HG03575 (cell line): ENCODE results near the gene WAC.
"Not testable (repeated sequence)": the region's sequence is repeated elsewhere in the genome, so short reads cannot be mapped to it uniquely, and the experiment has no call there.

Experiments used
- ATAC-seq: cut with Tn5 transposase; IDR thresholded peaks from one replicate; pipeline ENCODE4 v1.9.1; 2021; ENCODE audit not compliant: unreplicated experiment, insufficient number of reproducible peaks, low FRiP score; ENCODE audit errors: extremely low read depth

Gene WAC

GRCh38 chr10:28521961-28522360 is 11.0 kb upstream of the WAC start:
- ATAC-seq, result not testable (repeated sequence)

- no peak for ATAC-seq
Observed at GRCh38 chr10:28523725-28524252, 9.1 kb upstream of the WAC start.

GRCh38 chr10:28530751-28531150 is 2.2 kb upstream of the WAC start:
- ATAC-seq, result no peak

- no peak for ATAC-seq
Observed at GRCh38 chr10:28533186-28533564, 257 bp downstream of the WAC start.

GRCh38 chr10:28533571-28534304 is 820 bp downstream of the WAC start:
- no peak for ATAC-seq

- ATAC-seq, result no peak
Observed at GRCh38 chr10:28535846-28536245, 2.9 kb downstream of the WAC start.

- ATAC-seq, result no peak
Observed at GRCh38 chr10:28538595-28538994, 5.7 kb downstream of the WAC start.

GRCh38 chr10:28540145-28540544 is 7.2 kb downstream of the WAC start:
- no peak for ATAC-seq

- ATAC-seq, result no peak
Observed at GRCh38 chr10:28541717-28542365, 8.9 kb downstream of the WAC start.

GRCh38 chr10:28542728-28543127 is 9.8 kb downstream of the WAC start:
- no peak for ATAC-seq

GRCh38 chr10:28544058-28544457 is 11.1 kb downstream of the WAC start:
- ATAC-seq, result no peak

GRCh38 chr10:28545967-28546644 is 13.2 kb downstream of the WAC start:
- no peak for ATAC-seq

- ATAC-seq, result no peak
Observed at GRCh38 chr10:28548781-28549498, 16.0 kb downstream of the WAC start.

GRCh38 chr10:28551086-28551485 is 18.2 kb downstream of the WAC start:
- no peak for ATAC-seq

- no peak for ATAC-seq
Observed at GRCh38 chr10:28552775-28553174, 19.9 kb downstream of the WAC start.

GRCh38 chr10:28554009-28554408 is 21.1 kb downstream of the WAC start:
- no peak for ATAC-seq

GRCh38 chr10:28554952-28555351 is 22.0 kb downstream of the WAC start:
- ATAC-seq, result no peak

- ATAC-seq, result no peak
Observed at GRCh38 chr10:28555358-28555757, 22.4 kb downstream of the WAC start.

- ATAC-seq, result no peak
Observed at GRCh38 chr10:28556142-28556541, 23.2 kb downstream of the WAC start.
